NCI-H1048 (cell line): ENCODE measurements around the gene AGO4.

ENCODE experiments used
- DNase-seq: peaks from one replicate; lab custom pipeline; 2025; lab: John Stamatoyannopoulos, UW

The AGO4 gene

DNA sequence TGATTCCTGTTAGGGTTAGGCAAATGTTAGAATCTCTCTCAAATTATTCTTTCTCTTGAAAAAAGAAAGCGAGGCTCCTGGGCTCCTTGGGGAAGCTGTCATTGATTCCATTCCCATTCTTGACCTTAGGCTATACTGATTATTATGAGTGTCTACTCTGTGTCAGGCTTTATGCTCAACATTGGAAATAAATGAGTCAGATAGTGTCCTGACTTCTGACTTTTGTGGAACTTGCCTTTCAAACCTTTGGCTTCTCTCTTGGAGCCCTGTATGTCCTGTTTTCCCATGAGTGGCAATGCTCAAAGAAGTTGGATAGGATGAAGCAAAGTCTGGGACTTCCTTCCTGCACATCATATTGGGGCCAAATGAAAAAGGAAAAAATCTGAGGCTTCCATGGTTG, 86.8 kb downstream of the AGO4 start:
- DNase-seq, result no peak

DNA sequence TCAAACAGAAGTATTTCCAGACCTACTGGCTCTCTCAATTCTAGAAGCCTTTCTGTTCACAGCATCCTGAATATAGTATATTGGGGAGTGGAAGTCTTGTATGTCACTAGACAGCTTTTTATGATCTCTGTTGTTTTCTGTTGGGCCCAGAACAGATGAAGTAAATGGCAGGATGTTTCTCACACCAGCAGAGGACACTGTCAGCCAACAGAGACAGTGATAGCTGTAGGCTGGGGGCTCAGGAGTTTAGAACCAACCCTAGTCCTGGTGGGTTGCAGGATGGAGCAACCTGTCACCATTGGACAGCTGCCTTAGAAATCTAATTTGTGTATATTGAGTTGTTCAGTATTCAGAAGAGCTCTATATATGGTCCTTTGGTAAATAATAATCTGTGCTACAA, 92.1 kb downstream of the AGO4 start:
- DNase-seq, result no peak

DNA sequence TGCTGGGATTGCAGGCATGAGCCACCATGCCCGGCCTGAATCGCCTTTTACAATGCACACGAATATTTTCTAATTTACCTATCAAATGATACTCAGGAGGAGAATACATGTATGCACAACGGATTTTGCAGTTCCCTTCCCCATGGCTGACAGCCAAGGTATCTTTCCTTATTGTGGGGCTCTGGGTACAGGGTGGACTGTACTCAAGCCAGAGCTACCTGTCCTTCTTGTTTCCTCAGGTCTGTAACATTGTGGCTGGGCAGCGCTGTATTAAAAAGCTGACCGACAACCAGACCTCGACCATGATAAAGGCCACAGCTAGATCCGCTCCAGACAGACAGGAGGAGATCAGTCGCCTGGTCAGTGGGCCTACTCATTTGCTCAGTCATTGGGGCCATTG, 93.4 kb downstream of the AGO4 start:
- DNase-seq, result no peak

DNA sequence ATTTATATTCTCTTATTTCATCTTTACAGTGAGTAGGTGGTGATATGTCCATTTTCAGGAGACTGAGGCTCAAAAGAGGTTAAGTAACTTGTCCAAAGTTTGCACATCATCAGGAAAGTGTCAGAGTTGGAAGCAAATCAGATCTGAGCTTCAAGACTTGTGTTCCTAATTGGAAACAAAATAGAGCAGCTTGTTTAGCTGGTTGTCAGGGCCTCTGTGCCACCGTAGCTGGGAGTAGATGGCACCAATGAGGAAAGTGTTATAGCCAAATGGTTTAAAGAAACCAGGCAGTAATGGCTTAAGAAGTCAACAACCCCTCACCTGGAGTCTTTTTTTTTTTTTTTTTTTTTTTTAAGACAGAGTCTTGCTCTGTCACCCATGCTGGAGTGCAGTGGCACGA, 94.9 kb downstream of the AGO4 start:
- no peak for DNase-seq
